GM12892 (cell line): Measurements from ENCODE around the gene OTC. TPM values are rescaled to one million over a fixed set of nuclear protein-coding genes. Genes with fewer than 3 reads are reported as not detected.

Experiments used
- DNase-seq: peaks from one replicate; pipeline ENCODE4 v3.0.0; 2011; ENCODE audit not compliant: insufficient read length
- FAIRE-seq: peaks from 2 replicates; lab custom pipeline; 2011; peaks lifted over from hg19 to GRCh38; lab: Jason Lieb, UNC
- POLR2A ChIP-seq: IDR thresholded peaks from 2 replicates; pipeline ENCODE4 v1.6.1; 2011; ENCODE audit warnings: low read depth, low read length, control low read depth
- POLR2AphosphoS5 ChIP-seq: IDR thresholded peaks from 2 replicates; pipeline ENCODE4 v1.6.1; 2011; ENCODE audit warnings: low read depth, low read length, control low read depth
- TAF1 ChIP-seq: IDR thresholded peaks from 2 replicates; pipeline ENCODE4 v1.6.1; 2011; ENCODE audit warnings: low read depth, mild to moderate bottlenecking, control low read depth, low read length, borderline replicate concordance
- polyA plus RNA-seq: library from polyadenylated mRNA; unstranded; fragments of >200 nt; gene quantifications from one replicate; pipeline ENCODE4 v1.2.1, GENCODE V29; 2012; ENCODE audit warnings: missing spikeins, inconsistent platforms; ENCODE audit not compliant: missing spikeins

The OTC gene
- polyA plus RNA-seq, result not detected

DNA sequence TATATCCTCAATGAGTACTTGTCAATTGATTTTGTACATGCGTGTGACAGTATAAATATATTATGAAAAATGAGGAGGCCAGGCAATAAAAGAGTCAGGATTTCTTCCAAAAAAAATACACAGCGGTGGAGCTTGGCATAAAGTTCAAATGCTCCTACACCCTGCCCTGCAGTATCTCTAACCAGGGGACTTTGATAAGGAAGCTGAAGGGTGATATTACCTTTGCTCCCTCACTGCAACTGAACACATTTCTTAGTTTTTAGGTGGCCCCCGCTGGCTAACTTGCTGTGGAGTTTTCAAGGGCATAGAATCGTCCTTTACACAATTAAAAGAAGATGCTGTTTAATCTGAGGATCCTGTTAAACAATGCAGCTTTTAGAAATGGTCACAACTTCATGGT, at the start of gene OTC:
TSS of gene OTC (plus strand) at position 243 of the 400 bp plus-strand sequence. CDS start at position 336, 93 bp downstream.
- TF ChIP-seq TAF1, result no peak
- no peak for TF ChIP-seq POLR2AphosphoS5
- TF ChIP-seq POLR2A, result no peak
- DNase-seq, result no peak
- FAIRE-seq, result no peak

DNA sequence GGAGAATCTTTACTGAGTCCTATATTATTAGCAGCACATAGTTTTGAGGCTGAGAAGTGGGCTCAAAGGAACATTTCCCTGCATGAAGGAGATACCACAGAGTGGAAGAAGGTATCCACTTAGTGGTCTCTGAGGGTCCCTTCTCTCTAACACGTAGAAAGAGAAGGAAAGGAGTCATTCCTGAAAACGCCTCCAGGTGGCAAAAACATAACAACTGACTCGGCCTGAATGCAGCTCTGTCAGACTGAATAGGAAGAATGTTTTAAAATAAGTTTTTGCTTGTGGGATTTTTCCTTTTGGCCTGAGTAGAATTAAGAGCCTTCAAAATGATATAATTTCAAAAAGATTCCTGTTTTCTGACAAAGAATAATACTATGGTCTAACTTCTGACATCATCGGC, 48.4 kb upstream of the OTC start:
- TF ChIP-seq POLR2AphosphoS5 (no peak), POLR2A (no peak), TAF1 (no peak)
- DNase-seq (no peak), FAIRE-seq (no peak)

DNA sequence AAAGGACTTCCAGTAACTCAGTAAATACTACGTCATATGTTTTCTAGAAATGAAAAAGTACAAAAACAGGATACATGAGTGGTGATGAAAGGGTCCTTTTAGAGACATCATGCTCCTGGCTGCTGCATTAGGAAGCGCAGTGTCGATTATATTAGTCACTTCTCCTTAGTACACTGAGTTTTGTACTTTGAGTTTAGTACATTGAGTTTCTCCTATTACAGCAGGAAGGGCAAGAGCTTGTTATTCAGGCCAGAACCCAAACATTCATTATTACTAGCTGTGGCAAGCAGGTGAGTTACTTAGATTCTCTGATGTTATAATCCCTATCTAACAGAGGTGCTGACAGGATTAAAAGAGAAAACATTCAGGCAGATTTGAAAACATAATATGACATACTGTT, 46.4 kb upstream of the OTC start:
- DNase-seq (no peak), FAIRE-seq (no peak)
- TF ChIP-seq POLR2A (no peak), TAF1 (no peak), POLR2AphosphoS5 (no peak)

DNA sequence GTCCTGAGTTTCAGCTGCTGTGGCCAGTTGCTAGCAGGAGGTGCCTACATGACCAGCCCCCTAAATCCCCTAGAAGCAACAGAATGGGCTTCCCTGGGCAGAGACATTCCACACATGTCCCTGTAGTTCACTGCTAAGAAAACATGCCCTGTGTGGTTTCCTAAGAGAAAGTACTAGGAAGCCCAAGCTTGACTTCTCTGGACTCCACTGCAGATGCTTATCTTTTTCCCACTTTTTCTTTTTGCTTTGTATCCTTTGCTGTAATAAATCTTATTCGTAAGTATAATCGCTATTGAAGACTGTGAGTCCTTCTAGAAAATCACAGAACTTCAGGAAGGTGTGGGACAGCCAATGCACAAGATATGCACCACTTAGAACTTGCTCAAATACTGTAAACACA, 40.7 kb upstream of the OTC start:
- no peak for TF ChIP-seq TAF1
- no peak for TF ChIP-seq POLR2AphosphoS5
- no peak for TF ChIP-seq POLR2A
- no peak for DNase-seq
- no peak for FAIRE-seq

DNA sequence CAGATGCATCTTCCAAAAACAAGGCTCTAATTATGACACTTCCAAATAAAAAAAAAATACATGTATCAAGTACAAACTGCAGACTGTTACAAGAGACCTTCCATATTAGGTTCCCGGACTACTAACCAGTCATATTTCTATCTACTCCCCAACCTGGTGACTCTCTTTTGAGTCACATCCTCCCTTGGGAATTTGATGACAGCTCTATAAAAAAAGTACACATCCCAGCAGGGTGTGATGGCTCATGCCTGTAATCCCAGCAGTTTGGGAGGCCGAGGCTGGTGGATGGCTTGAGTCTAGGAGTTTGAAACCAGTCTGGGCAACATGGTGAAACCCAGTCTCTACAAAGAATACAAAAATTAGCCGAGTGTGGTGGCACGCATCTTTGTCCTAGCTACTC, 40.0 kb upstream of the OTC start:
- DNase-seq (no peak), FAIRE-seq (no peak)
- no peak for TF ChIP-seq TAF1
- no peak for TF ChIP-seq POLR2A
- TF ChIP-seq POLR2AphosphoS5, result no peak

GRCh38 chrX:38313190-38313589, 39.2 kb upstream of the OTC start:
- DNase-seq (no peak), FAIRE-seq (peak; percentile 5)
- TF ChIP-seq POLR2AphosphoS5 (no peak), TAF1 (no peak)

DNA sequence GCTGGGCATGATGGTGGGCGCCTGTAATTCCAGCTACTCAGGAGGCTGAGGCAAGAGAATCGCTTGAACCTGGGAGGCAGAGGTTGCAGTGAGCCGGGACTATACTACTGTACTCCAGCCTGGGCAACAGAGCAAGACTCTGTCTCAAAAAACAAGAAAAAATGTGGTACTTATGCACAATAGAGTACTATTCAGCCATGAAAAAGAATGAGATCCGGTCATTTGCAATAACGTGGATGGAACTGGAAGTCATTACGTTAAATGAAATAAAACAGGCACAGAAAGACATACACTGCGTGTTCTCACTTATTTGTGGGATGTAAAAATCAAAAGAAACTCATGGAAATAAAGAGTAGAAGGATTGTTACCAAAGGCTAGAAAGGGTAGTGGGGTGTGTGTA, 37.2 kb upstream of the OTC start:
- DNase-seq, result no peak
- FAIRE-seq, result no peak
- no peak for TF ChIP-seq POLR2AphosphoS5
- TF ChIP-seq TAF1, result no peak
- TF ChIP-seq POLR2A, result no peak

DNA sequence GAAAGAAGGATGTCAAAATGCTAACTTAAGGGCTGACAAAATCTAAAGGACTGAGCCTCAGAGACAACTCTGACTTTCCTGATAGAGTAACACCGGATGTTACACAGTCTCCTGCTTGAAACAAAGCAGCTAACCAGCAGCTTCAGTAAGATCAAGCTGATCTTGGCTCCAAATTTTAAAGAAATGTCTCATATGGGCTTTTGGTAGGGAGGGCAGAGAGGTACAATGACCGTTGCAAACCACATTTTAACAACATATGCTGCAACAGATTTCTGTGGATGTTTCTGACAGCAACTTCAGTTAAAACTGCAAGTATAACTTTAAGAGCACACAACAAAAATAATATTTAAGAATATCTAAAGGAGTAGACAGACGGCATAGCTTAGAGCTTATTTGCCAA, 34.2 kb upstream of the OTC start:
- no peak for DNase-seq
- TF ChIP-seq POLR2AphosphoS5 (no peak), POLR2A (no peak), TAF1 (no peak)
- FAIRE-seq, result no peak

- no peak for DNase-seq
- TF ChIP-seq POLR2A (no peak), TAF1 (no peak), POLR2AphosphoS5 (no peak)
- no peak for FAIRE-seq
Measured at GRCh38 chrX:38318606-38319005, 33.8 kb upstream of the OTC start.

DNA sequence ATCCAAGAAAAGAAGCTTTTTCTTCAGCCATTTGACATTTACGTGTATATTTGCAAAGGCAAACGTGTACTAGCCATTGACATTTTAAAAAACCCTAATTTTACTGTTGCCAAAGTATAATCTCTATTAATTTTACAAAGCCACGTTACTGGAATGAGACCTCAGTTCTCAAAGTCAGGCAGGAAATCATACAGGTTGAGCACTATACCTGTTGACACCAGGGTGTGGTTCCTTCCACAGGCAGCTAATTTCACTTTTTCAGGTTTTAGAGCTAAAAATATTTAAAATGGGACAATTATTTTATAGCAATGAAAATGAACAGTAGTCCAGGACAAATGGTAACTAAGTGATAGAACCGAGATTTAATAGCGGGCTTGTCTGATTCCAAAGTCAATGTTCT, 31.6 kb upstream of the OTC start:
- DNase-seq, result no peak
- TF ChIP-seq POLR2AphosphoS5 (no peak), TAF1 (no peak), POLR2A (no peak)
- no peak for FAIRE-seq

DNA sequence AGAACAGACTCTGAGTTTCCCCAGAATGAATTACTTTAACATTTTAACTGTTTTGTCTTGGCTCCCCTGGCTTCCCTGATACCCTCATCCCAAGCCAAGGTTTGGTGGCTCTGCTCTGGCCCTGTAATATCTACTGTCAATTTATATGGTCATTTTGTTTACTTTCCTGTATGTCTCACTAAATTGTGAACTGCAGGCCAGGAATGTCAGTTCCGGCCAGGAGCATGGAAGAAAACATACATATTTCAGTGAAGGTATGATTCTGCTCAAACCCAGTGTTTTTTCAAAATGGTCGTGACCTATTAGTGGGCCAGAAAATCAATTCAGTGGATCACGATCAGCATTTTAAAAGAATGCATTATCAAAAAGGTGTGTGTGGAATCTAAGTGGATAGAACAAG, 26.3 kb upstream of the OTC start:
- FAIRE-seq, result no peak
- no peak for DNase-seq
- TF ChIP-seq TAF1 (no peak), POLR2AphosphoS5 (no peak), POLR2A (no peak)

- FAIRE-seq (peak; percentile 97), DNase-seq (peak; percentile 71)
- TF ChIP-seq POLR2A (no peak; the same call in 1 of the 2 replicates), TAF1 (0 out of 2 replicates have a peak, but pooled peaks have one; percentile 24)
Measured at GRCh38 chrX:38327007-38327774, 25.2 kb upstream of the OTC start, which contains the start of gene RPGR. RPGR (minus strand) TSS chrX:38327509; CDS start chrX:38327367, 142 bp downstream.

GRCh38 chrX:38327775-38328081, 24.7 kb upstream of the OTC start:
- TF ChIP-seq POLR2AphosphoS5, result no peak
- no peak for TF ChIP-seq TAF1
- no peak for TF ChIP-seq POLR2A
- FAIRE-seq (no peak), DNase-seq (no peak)
